Mesendoderm (in vitro differentiated cells): ENCODE data around the gene ATXN2.
"Not testable (repeated sequence)": the region's sequence is repeated elsewhere in the genome, so short reads cannot be mapped to it uniquely, and the experiment has no call there.

ENCODE experiments used
- DNase-seq: peaks from one replicate; pipeline ENCODE4 v3.0.0; 2013
- H2AK5ac ChIP-seq: 2 replicates; pipeline ENCODE4 v1.6.1; 2013; ENCODE audit warnings: low read length, inconsistent platforms
- H2BK120ac ChIP-seq: 2 replicates; pipeline ENCODE4 v1.6.1; 2013; ENCODE audit warnings: low read depth, mild to moderate bottlenecking, low read length, moderate library complexity, mixed read lengths
- H2BK15ac ChIP-seq: replicated peaks from 2 replicates; pipeline ENCODE4 v1.6.1; 2013; ENCODE audit warnings: low read depth, mild to moderate bottlenecking, moderate library complexity
- H2BK5ac ChIP-seq: 2 replicates; pipeline ENCODE4 v1.6.1; 2013; ENCODE audit warnings: low read length, inconsistent platforms
- H3K18ac ChIP-seq: 2 replicates; pipeline ENCODE4 v1.6.1; 2013; ENCODE audit warnings: mild to moderate bottlenecking, low read length, mixed read lengths
- H3K23ac ChIP-seq: one replicate; pipeline ENCODE4 v1.6.1; 2013; ENCODE audit warnings: low read length
- H3K27ac ChIP-seq: 2 replicates; pipeline ENCODE4 v1.5.1; 2013; ENCODE audit warnings: low read depth, mild to moderate bottlenecking, inconsistent platforms, low read length, moderate library complexity
- H3K27me3 ChIP-seq: 2 replicates; pipeline ENCODE4 v1.6.1; 2013; ENCODE audit warnings: low read length, control low read depth, mild to moderate bottlenecking, inconsistent platforms; ENCODE audit not compliant: insufficient read depth, poor library complexity
- H3K36me3 ChIP-seq: 2 replicates; pipeline ENCODE4 v1.6.1; 2013; ENCODE audit warnings: low read length, inconsistent platforms; ENCODE audit not compliant: control insufficient read depth, insufficient read depth
- H3K4ac ChIP-seq: one replicate; pipeline ENCODE4 v1.6.1; 2013; ENCODE audit warnings: low read depth, mild to moderate bottlenecking, low read length, moderate library complexity
- H3K4me1 ChIP-seq: 2 replicates; pipeline ENCODE4 v1.6.1; 2013; ENCODE audit warnings: low read depth, low read length, inconsistent platforms; ENCODE audit not compliant: control insufficient read depth
- H3K4me2 ChIP-seq: 2 replicates; pipeline ENCODE4 v1.6.1; 2013; ENCODE audit warnings: low read length
- H3K4me3 ChIP-seq: 2 replicates; pipeline ENCODE4 v1.5.1; 2013; ENCODE audit warnings: mild to moderate bottlenecking, low read length
- H3K56ac ChIP-seq: one replicate; pipeline ENCODE4 v1.6.1; 2013; ENCODE audit warnings: low read length
- H3K79me1 ChIP-seq: 2 replicates; pipeline ENCODE4 v1.6.1; 2013; ENCODE audit warnings: low read length, inconsistent platforms
- H3K79me2 ChIP-seq: 2 replicates; pipeline ENCODE4 v1.6.1; 2013; ENCODE audit warnings: mild to moderate bottlenecking, low read length; ENCODE audit not compliant: control insufficient read depth, insufficient read depth
- H3K9ac ChIP-seq: 2 replicates; pipeline ENCODE4 v1.6.1; 2013; ENCODE audit warnings: low read length, inconsistent platforms
- H4K5ac ChIP-seq: one replicate; pipeline ENCODE4 v1.6.1; 2013; ENCODE audit warnings: low read length
- H4K8ac ChIP-seq: one replicate; pipeline ENCODE4 v1.6.1; 2013; ENCODE audit warnings: low read depth, mild to moderate bottlenecking, control low read depth, low read length, moderate library complexity
- WGBS: extraction: QIAGEN DNeasy Blood & Tissue Kit; methylation state at CpG from one replicate; pipeline ENCODE4 v1.1.7; 2013; ENCODE audit warnings: low lambda C conversion rate, missing lambda C conversion rate; ENCODE audit not compliant: insufficient coverage; ENCODE audit errors: extremely low coverage; 5-methylcytosine and 5-hydroxymethylcytosine counted together

Gene ATXN2

DNA sequence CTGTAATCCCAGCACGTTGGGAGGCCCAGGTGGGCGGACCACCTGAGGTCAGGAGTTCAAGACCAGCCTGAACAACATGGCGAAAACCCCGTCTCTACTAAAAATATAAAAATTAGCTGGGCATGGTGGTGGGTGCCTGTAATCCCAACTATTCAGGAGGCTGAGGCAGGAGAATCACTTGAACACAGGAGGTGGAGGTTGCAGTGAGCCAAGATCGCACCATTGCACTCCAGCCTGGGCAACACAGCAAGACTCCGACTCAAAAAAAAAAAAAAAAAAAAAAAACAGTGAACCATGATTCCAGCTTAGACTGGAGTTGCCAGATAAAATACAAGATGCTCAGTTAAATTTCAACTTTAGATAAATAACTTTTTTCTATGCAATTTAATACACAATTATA, 15.6 kb downstream of the ATXN2 start:
- not testable (repeated sequence) for H2AK5ac ChIP-seq

DNA sequence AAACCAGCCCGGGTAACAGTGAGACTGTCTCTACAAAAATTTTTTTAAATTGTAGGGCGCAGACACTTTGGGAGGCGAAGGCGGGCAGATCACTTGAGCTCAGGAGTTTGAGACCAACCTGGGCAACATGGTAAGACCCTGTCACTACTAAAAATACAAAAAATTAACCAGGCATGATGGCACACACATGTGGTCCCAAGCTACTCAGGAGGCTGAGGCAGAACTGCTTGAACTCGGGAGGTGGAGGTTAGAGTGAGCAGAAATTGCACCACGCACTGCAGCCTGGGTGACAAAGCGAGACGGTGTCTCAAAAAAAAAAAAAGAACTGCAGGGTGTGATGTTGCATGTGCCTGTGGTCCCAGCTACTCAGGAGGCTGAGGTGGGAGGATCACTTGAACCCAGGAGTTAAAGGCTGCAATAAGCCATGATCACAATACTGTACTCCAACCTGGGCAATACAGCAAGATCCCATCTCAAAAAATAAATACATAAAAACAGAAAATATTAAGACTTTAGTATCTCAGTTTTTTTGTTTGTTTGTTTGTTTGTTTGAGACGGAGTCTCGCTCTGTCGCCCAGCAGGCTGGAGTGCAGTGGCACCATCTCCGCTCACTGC, 16.9 kb downstream of the ATXN2 start:
- H3K4me3 ChIP-seq: no peak overlapping the region
- no peak overlapping the region for H2BK120ac ChIP-seq
- no peak overlapping the region for H3K4ac ChIP-seq
- no peak overlapping the region for H3K23ac ChIP-seq
- no peak overlapping the region for H3K18ac ChIP-seq
- no peaks in the 10 kb centered on the region for H3K27me3 ChIP-seq
- H4K8ac ChIP-seq: no peak overlapping the region
- H3K4me1 ChIP-seq: no peaks in the 10 kb centered on the region
- DNase-seq: no peak
- H4K5ac ChIP-seq: no peak overlapping the region
- H2BK15ac ChIP-seq: no peak overlapping the region
- no CpG with 5 or more reads among the region's 12 CpGs for WGBS
- H3K79me1 ChIP-seq: peaks cover 11% of the 10 kb centered on the region
- H2AK5ac ChIP-seq: no peak overlapping the region
- H3K79me2 ChIP-seq: peaks cover 58% of the 10 kb centered on the region
- H3K36me3 ChIP-seq: no peaks in the 10 kb centered on the region
- H3K56ac ChIP-seq: no peak overlapping the region
- H3K9ac ChIP-seq: no peak overlapping the region
- no peak overlapping the region for H3K27ac ChIP-seq
- no peak overlapping the region for H2BK5ac ChIP-seq
- H3K4me2 ChIP-seq: no peak overlapping the region

More for the DNA sequence above, 15.6 kb downstream of the ATXN2 start:
- not testable (repeated sequence) for H3K4me3 ChIP-seq, H3K18ac ChIP-seq, H3K56ac ChIP-seq, H2BK5ac ChIP-seq, H4K5ac ChIP-seq, DNase-seq, H3K4ac ChIP-seq, H3K9ac ChIP-seq, H2BK120ac ChIP-seq, H4K8ac ChIP-seq, H3K27ac ChIP-seq, H3K4me1 ChIP-seq, H3K23ac ChIP-seq, H2BK15ac ChIP-seq, H3K27me3 ChIP-seq, H3K4me2 ChIP-seq, H3K36me3 ChIP-seq
- Histone ChIP-seq H3K79me1 (peaks cover 11% of the 10 kb centered on the region), H3K79me2 (peaks cover 66% of the 10 kb centered on the region)
- WGBS: no CpG with 5 or more reads among the region's 6 CpGs

DNA sequence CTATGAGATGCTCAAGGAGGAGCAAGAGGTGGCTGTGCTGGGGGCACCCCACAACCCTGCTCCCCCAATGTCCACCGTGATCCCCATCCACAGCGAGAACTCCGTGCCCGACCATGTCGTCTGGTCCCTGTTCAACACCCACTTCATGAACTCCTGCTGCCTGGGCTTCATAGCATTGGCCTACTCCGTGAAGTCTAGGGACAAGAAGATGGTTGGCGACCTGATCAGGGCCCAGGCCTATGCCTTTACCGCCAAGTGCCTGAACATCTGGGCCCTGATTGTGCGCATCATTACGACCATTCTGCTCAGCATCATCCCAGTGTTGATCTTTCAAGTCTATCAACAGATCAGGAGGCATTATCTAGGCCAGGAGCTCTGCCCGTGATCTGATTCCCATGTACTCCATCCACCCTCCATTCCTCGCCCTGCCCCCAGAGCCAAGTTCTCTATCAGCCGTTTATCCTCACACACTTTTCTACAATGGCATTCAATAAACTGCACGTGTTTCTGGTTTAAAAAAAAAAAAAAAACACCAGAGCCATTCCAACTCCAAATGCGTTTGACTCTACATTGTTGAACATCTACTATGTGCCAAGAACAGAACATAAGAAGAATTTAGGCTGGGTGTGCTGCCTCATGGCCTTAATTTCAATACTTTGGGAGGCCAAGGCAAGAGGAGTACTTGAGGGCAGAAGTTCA, 17.5 kb downstream of the ATXN2 start:
- Histone ChIP-seq H3K4me2 (no peak overlapping the region), H2BK120ac (no peak overlapping the region)

DNA sequence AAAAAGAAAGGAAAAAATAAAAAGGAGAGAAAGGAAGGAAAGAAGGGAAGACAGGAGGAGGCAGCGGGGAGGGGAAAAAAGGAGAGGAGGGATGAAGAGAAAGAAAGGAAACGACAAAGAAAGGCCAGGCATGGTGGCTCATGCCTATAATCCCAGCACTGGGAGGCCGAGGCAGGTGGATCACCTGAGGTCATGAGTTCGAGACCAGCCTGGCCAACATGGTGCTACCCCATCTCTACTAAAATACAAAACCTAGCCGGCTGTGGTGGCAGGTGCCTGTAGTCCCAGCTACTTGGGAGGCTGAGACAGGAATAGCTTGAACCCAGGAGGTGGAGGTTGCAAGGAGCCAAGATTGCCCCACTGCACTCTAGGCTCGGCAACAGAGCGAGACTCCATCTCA, 18.4 kb downstream of the ATXN2 start:
- Histone ChIP-seq H3K4me2 (no peak overlapping the region), H3K4ac (no peak overlapping the region), H2AK5ac (no peak overlapping the region), H3K9ac (no peak overlapping the region), H2BK15ac (no peak overlapping the region), H3K56ac (no peak overlapping the region), H3K79me2 (peaks cover 51% of the 10 kb centered on the region), H3K36me3 (no peaks in the 10 kb centered on the region), H3K4me3 (no peak overlapping the region), H3K23ac (no peak overlapping the region), H2BK120ac (no peak overlapping the region), H3K27ac (no peak overlapping the region), H4K8ac (no peak overlapping the region), H4K5ac (no peak overlapping the region), H3K27me3 (no peaks in the 10 kb centered on the region), H3K18ac (no peak overlapping the region), H3K79me1 (peaks cover 11% of the 10 kb centered on the region), H2BK5ac (no peak overlapping the region), H3K4me1 (no peaks in the 10 kb centered on the region)
- DNase-seq: no peak
- WGBS: no CpG with 5 or more reads among the region's 7 CpGs

More for the DNA sequence above, 17.5 kb downstream of the ATXN2 start:
- Histone ChIP-seq H3K23ac (no peak overlapping the region), H3K4ac (no peak overlapping the region), H2BK15ac (no peak overlapping the region), H3K4me3 (no peak overlapping the region), H2BK5ac (no peak overlapping the region), H2AK5ac (no peak overlapping the region), H3K27ac (no peak overlapping the region), H4K8ac (no peak overlapping the region), H3K79me1 (peaks cover 11% of the 10 kb centered on the region), H3K9ac (no peak overlapping the region), H3K4me1 (no peaks in the 10 kb centered on the region), H3K56ac (no peak overlapping the region), H3K27me3 (no peaks in the 10 kb centered on the region), H3K18ac (no peak overlapping the region), H3K79me2 (peaks cover 54% of the 10 kb centered on the region), H3K36me3 (no peaks in the 10 kb centered on the region), H4K5ac (no peak overlapping the region)
- DNase-seq: no peak
- WGBS: no CpG with 5 or more reads among the region's 15 CpGs

DNA sequence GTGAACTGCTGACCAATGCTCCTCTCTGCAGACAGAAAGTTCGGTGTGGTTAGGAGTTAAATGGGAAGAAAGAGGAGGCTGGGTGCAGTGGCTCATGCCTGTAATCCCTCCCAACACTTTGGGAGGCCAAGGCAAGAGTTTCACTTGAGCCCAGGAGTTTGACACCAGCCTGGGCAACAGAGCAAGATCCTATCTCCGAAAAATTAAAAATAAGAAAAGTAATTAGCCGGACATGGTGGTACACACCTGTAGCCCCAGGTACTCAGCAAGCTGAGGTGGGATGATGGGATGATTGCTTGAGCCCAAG, 19.0 kb downstream of the ATXN2 start:
- no peak overlapping the region for H3K23ac ChIP-seq
- no peak for DNase-seq
- no peak overlapping the region for H3K4ac ChIP-seq
- H3K4me2 ChIP-seq: no peak overlapping the region
- H2BK120ac ChIP-seq: no peak overlapping the region
- no peaks in the 10 kb centered on the region for H3K4me1 ChIP-seq
- H2AK5ac ChIP-seq: no peak overlapping the region
- H3K27ac ChIP-seq: no peak overlapping the region
- H4K8ac ChIP-seq: no peak overlapping the region
- H4K5ac ChIP-seq: no peak overlapping the region
- no CpG with 5 or more reads among the region's 3 CpGs for WGBS
- H3K9ac ChIP-seq: no peak overlapping the region
- H2BK15ac ChIP-seq: no peak overlapping the region
- H2BK5ac ChIP-seq: no peak overlapping the region
- no peak overlapping the region for H3K18ac ChIP-seq
- no peaks in the 10 kb centered on the region for H3K36me3 ChIP-seq
- no peak overlapping the region for H3K4me3 ChIP-seq
- H3K56ac ChIP-seq: no peak overlapping the region
- H3K79me1 ChIP-seq: peaks cover 11% of the 10 kb centered on the region
- peaks cover 52% of the 10 kb centered on the region for H3K79me2 ChIP-seq
- H3K27me3 ChIP-seq: no peaks in the 10 kb centered on the region

DNA sequence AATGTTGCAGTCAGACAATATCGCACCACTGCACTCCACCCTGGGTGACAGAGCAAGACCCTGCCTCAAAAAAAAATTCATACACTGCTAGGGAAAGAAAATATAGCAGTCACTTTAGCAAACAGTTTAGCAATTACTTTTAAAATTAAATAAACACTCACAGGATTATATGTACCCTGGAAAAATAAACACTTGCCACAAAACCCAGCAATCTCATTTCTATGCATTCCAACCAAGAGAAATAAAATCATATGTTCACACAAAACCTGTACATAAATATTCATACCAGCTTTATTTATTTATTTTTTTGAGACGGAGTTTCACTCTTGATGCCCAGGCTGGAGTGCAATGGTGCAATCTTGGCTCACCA, 20.2 kb downstream of the ATXN2 start:
- no CpG with 5 or more reads among the region's 2 CpGs for whole genome bisulfite sequencing
- no peak overlapping the region for H2BK15ac ChIP-seq
- no peak overlapping the region for H4K8ac ChIP-seq

More for the DNA sequence above, 20.2 kb downstream of the ATXN2 start:
- no peak overlapping the region for H2BK120ac ChIP-seq
- H3K18ac ChIP-seq: no peak overlapping the region
- H3K4me1 ChIP-seq: no peaks in the 10 kb centered on the region
- no peak overlapping the region for H3K56ac ChIP-seq
- DNase-seq: no peak
- H4K5ac ChIP-seq: no peak overlapping the region
- no peaks in the 10 kb centered on the region for H3K27me3 ChIP-seq
- H2AK5ac ChIP-seq: no peak overlapping the region
- H3K4me2 ChIP-seq: no peak overlapping the region
- no peak overlapping the region for H3K27ac ChIP-seq
- H2BK5ac ChIP-seq: no peak overlapping the region
- H3K79me2 ChIP-seq: peaks cover 52% of the 10 kb centered on the region
- no peaks in the 10 kb centered on the region for H3K36me3 ChIP-seq
- H3K23ac ChIP-seq: no peak overlapping the region
- H3K4ac ChIP-seq: no peak overlapping the region
- peaks cover 11% of the 10 kb centered on the region for H3K79me1 ChIP-seq
- no peak overlapping the region for H3K4me3 ChIP-seq
- H3K9ac ChIP-seq: no peak overlapping the region
